Measurements from ENCODE around the gene TLCD4. TPM values are rescaled to one million over a fixed set of nuclear protein-coding genes. Genes with fewer than 3 reads are reported as not detected.
"Not testable (repeated sequence)": the region's sequence is repeated elsewhere in the genome, so short reads cannot be mapped to it uniquely, and the experiment has no call there.

TLCD4 gene
- total RNA-seq, 1 donor from 2014 or later = 9.0 TPM

- DNase-seq = not testable (repeated sequence)
These were observed 48.4 kb downstream of the TLCD4 start for GRCh38 chr1:95165569-95165968.

Small RNA genes lying within 50 kb of the gene (small RNA-seq; reads per million reads assigned to genes)
- not detected for gene RF00019 (ENCODE audit: low replicate concordance)

Other genes with a start within 250 kb of the TLCD4 start
- 197 TPM for gene CNN3, start 190.2 kb upstream of the TLCD4 start, total RNA-seq
- gene ALG14, start 44.4 kb upstream of the TLCD4 start, total RNA-seq = 1.8 TPM
- gene RWDD3, start 116.9 kb downstream of the TLCD4 start, total RNA-seq = 17.1 TPM